ENCODE data around the gene CIART. TPM values are rescaled to one million over a fixed set of nuclear protein-coding genes. Genes with fewer than 3 reads are reported as not detected.

The CIART gene
- total and polyA plus RNA-seq, 10 of the 15 experiments (the other 5 are each of a cell fraction or from before 2014, with no cell fraction given) = 0.44 to 1.4 (median 0.67) TPM

DNA sequence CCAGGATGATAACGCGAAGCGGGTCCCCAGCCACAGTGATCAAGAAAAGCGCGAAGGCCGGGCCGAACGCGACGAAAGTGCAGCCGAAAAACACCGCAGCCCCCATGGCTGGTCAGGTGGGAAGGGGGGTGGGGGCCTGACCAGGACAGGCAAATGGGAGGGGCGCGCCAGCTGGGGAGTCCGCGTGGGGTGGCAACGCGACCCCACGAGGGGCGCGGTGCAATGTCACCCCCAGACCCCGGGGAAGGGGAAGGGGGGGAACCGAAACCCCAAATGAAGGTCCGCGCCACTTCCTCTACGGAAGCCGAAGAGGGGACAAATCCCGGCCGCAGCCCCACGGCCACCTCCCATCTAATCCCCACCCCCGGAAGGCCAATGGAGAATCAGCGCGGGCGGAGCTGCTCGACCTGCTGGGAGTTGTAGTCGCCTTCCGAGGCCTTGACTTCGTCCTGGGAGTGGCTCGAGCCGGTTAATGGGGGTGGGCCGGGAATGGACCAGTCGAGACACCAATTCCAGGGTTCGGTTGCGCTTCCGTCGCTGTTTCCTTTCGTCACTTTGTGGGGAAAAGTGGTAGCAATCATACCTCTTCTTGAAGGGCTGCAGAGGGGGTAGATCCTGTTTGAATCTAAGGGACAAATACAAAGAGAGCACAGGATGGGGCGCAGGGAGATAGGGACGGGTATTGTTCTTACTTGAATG, 13.5 kb upstream of the CIART start, which contains the start of gene APH1A (continued):
- TF ChIP-seq, protein P1, sequence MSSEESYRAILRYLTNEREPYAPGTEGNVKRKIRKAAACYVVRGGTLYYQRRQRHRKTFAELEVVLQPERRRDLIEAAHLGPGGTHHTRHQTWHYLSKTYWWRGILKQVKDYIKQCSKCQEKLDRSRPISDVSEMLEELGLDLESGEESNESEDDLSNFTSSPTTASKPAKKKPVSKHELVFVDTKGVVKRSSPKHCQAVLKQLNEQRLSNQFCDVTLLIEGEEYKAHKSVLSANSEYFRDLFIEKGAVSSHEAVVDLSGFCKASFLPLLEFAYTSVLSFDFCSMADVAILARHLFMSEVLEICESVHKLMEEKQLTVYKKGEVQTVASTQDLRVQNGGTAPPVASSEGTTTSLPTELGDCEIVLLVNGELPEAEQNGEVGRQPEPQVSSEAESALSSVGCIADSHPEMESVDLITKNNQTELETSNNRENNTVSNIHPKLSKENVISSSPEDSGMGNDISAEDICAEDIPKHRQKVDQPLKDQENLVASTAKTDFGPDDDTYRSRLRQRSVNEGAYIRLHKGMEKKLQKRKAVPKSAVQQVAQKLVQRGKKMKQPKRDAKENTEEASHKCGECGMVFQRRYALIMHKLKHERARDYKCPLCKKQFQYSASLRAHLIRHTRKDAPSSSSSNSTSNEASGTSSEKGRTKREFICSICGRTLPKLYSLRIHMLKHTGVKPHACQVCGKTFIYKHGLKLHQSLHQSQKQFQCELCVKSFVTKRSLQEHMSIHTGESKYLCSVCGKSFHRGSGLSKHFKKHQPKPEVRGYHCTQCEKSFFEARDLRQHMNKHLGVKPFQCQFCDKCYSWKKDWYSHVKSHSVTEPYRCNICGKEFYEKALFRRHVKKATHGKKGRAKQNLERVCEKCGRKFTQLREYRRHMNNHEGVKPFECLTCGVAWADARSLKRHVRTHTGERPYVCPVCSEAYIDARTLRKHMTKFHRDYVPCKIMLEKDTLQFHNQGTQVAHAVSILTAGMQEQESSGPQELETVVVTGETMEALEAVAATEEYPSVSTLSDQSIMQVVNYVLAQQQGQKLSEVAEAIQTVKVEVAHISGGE (CRISPR knock-in tag; IDR thresholded peaks at IDR 0.05) = 0 out of 2 replicates have a peak, but pooled peaks have one; percentile 41
- TF ChIP-seq TAF1 (IDR thresholded peaks at IDR 0.05; ENCODE audit: borderline replicate concordance, low read depth, low read length) (no peak), YY1 (IDR thresholded peaks at IDR 0.05; ENCODE audit: low read depth, low read length) (peak; percentile 89), SMARCA5 (IDR thresholded peaks at IDR 0.05) (no peak), IRF4 (IDR thresholded peaks at IDR 0.05; ENCODE audit: low read depth, low read length) (peak; percentile 74), MTA2 (IDR thresholded peaks at IDR 0.05; ENCODE audit: low read depth) (peak; percentile 40; the same call in 1 of the 2 replicates), SREBF2 (IDR thresholded peaks at IDR 0.05; ENCODE audit: low read length) (no peak), BMI1 (IDR thresholded peaks at IDR 0.05; ENCODE audit: borderline replicate concordance) (no peak), EGR1 (IDR thresholded peaks at IDR 0.05; ENCODE audit: borderline replicate concordance in 1 of 2, low read depth in 2 of 2, low read length in 2 of 2) (peak in 1 of 2 experiments; percentile 85; a peak in 2 of 3 replicates)
- TF ChIP-seq, protein P2, sequence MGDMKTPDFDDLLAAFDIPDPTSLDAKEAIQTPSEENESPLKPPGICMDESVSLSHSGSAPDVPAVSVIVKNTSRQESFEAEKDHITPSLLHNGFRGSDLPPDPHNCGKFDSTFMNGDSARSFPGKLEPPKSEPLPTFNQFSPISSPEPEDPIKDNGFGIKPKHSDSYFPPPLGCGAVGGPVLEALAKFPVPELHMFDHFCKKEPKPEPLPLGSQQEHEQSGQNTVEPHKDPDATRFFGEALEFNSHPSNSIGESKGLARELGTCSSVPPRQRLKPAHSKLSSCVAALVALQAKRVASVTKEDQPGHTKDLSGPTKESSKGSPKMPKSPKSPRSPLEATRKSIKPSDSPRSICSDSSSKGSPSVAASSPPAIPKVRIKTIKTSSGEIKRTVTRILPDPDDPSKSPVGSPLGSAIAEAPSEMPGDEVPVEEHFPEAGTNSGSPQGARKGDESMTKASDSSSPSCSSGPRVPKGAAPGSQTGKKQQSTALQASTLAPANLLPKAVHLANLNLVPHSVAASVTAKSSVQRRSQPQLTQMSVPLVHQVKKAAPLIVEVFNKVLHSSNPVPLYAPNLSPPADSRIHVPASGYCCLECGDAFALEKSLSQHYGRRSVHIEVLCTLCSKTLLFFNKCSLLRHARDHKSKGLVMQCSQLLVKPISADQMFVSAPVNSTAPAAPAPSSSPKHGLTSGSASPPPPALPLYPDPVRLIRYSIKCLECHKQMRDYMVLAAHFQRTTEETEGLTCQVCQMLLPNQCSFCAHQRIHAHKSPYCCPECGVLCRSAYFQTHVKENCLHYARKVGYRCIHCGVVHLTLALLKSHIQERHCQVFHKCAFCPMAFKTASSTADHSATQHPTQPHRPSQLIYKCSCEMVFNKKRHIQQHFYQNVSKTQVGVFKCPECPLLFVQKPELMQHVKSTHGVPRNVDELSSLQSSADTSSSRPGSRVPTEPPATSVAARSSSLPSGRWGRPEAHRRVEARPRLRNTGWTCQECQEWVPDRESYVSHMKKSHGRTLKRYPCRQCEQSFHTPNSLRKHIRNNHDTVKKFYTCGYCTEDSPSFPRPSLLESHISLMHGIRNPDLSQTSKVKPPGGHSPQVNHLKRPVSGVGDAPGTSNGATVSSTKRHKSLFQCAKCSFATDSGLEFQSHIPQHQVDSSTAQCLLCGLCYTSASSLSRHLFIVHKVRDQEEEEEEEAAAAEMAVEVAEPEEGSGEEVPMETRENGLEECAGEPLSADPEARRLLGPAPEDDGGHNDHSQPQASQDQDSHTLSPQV (IDR thresholded peaks at IDR 0.05) = no peak
- TF ChIP-seq, protein P3, sequence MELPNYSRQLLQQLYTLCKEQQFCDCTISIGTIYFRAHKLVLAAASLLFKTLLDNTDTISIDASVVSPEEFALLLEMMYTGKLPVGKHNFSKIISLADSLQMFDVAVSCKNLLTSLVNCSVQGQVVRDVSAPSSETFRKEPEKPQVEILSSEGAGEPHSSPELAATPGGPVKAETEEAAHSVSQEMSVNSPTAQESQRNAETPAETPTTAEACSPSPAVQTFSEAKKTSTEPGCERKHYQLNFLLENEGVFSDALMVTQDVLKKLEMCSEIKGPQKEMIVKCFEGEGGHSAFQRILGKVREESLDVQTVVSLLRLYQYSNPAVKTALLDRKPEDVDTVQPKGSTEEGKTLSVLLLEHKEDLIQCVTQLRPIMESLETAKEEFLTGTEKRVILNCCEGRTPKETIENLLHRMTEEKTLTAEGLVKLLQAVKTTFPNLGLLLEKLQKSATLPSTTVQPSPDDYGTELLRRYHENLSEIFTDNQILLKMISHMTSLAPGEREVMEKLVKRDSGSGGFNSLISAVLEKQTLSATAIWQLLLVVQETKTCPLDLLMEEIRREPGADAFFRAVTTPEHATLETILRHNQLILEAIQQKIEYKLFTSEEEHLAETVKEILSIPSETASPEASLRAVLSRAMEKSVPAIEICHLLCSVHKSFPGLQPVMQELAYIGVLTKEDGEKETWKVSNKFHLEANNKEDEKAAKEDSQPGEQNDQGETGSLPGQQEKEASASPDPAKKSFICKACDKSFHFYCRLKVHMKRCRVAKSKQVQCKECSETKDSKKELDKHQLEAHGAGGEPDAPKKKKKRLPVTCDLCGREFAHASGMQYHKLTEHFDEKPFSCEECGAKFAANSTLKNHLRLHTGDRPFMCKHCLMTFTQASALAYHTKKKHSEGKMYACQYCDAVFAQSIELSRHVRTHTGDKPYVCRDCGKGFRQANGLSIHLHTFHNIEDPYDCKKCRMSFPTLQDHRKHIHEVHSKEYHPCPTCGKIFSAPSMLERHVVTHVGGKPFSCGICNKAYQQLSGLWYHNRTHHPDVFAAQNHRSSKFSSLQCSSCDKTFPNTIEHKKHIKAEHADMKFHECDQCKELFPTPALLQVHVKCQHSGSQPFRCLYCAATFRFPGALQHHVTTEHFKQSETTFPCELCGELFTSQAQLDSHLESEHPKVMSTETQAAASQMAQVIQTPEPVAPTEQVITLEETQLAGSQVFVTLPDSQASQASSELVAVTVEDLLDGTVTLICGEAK (IDR thresholded peaks at IDR 0.05; ENCODE audit: borderline replicate concordance) = peak; percentile 89
